GM12873 (cell line): ENCODE results near the gene DCXR.

Experiments used
- CTCF ChIP-seq: IDR thresholded peaks from 2 replicates; pipeline ENCODE4 v1.5.1; 2012; ENCODE audit warnings: low read depth, mild to moderate bottlenecking, moderate library complexity, low read length, control low read depth; ENCODE audit not compliant: insufficient read depth; ENCODE audit errors: missing control alignments

The DCXR gene

GRCh38 chr17:82055965-82056728 is 18.6 kb upstream of the DCXR start:
- TF ChIP-seq CTCF, result no peak

- no peak for TF ChIP-seq CTCF
Measured at GRCh38 chr17:82055023-82055964, 17.8 kb upstream of the DCXR start.

- TF ChIP-seq CTCF, result no peak
Measured at GRCh38 chr17:82054351-82055022, 17.0 kb upstream of the DCXR start.

GRCh38 chr17:82053556-82054263 is 16.2 kb upstream of the DCXR start:
- TF ChIP-seq CTCF, result no peak

GRCh38 chr17:82053130-82053529 is 15.6 kb upstream of the DCXR start:
- TF ChIP-seq CTCF, result no peak

- no peak for TF ChIP-seq CTCF
Measured at GRCh38 chr17:82052638-82053059, 15.2 kb upstream of the DCXR start.
